Activated CD4-positive, alpha-beta memory T cell treated with anti-CD3 and anti-CD28 coated beads, Interleukin-2, amount 10 ng/mL, durations not matched to agents 7 days and 5 days (primary cell): ENCODE measurements around the gene ZNF697. TPM values are rescaled to one million over a fixed set of nuclear protein-coding genes. Genes with fewer than 3 reads are reported as not detected.
"Not testable (repeated sequence)": the region's sequence is repeated elsewhere in the genome, so short reads cannot be mapped to it uniquely, and the experiment has no call there.

Source experiments
- CTCF ChIA-PET: fragments of 350-600 bp; sonication (Branson Sonifier 250); formaldehyde crosslinking; loops from one replicate; lab custom pipeline; 2021; ENCODE audit warnings: antibody characterized with exemption, inconsistent platforms; lab: Charles Lee
- POLR2A ChIA-PET: fragments of 350-600 bp; sonication (Branson Sonifier 250); formaldehyde crosslinking; loops from one replicate; lab custom pipeline; 2021; ENCODE audit warnings: antibody characterized with exemption; lab: Charles Lee
- DNase-seq: peaks from one replicate; pipeline ENCODE4 v3.0.0-alpha.2; 2020
- H3K27ac Mint-ChIP-seq: one replicate; pipeline ENCODE4 v1.8.0; 2021; ENCODE audit warnings: mild to moderate bottlenecking, mixed read lengths
- H3K27me3 Mint-ChIP-seq: one replicate; pipeline ENCODE4 v1.8.0; 2021; ENCODE audit warnings: mixed read lengths
- H3K36me3 Mint-ChIP-seq: one replicate; pipeline ENCODE4 v1.8.0; 2021; ENCODE audit warnings: low read depth, mixed read lengths
- H3K4me1 Mint-ChIP-seq: one replicate; pipeline ENCODE4 v1.8.0; 2021; ENCODE audit warnings: mixed read lengths
- H3K4me3 Mint-ChIP-seq: one replicate; pipeline ENCODE4 v1.8.0; 2021; ENCODE audit warnings: mild to moderate bottlenecking, mixed read lengths
- H3K9me3 Mint-ChIP-seq: one replicate; pipeline ENCODE4 v1.8.0; 2021; ENCODE audit warnings: mixed read lengths
- total RNA-seq, 2 experiments: library from RNA; stranded (reverse); gene quantifications; one replicate each; pipeline ENCODE4 v1.2.3, GENCODE V29; 2021

ZNF697 gene
- total RNA-seq, 2 experiments from 2014 or later, result 0.13 to 0.15 TPM

GRCh38 chr1:119617751-119618691 is 30.0 kb downstream of the ZNF697 start:
- H3K27me3 Mint-ChIP-seq, result no peaks in the 10 kb centered on the region
- no peak overlapping the region for H3K27ac Mint-ChIP-seq
- no peaks in the 10 kb centered on the region for H3K4me1 Mint-ChIP-seq
- H3K9me3 Mint-ChIP-seq, result no peaks in the 10 kb centered on the region
- no peak for DNase-seq
- ChIA-PET POLR2A (no interaction called here), CTCF (interaction anchor here (3.3 to 6.7 kb wide), 2 partner anchors 56 to 57 kb away, joined by 14 to 79 read pairs; no protein-coding TSS in a partner anchor)
- H3K36me3 Mint-ChIP-seq, result no peaks in the 10 kb centered on the region
- H3K4me3 Mint-ChIP-seq, result no peak overlapping the region

- H3K36me3 Mint-ChIP-seq, H3K4me3 Mint-ChIP-seq, POLR2A ChIA-PET, DNase-seq, H3K4me1 Mint-ChIP-seq, H3K27ac Mint-ChIP-seq, H3K9me3 Mint-ChIP-seq, H3K27me3 Mint-ChIP-seq: not testable (repeated sequence)
- CTCF ChIA-PET, result interaction anchor here (1.1 to 6.7 kb wide), 3 partner anchors 13 to 62 kb away, joined by 3 to 79 read pairs (median 5); no protein-coding TSS in a partner anchor
Measured at GRCh38 chr1:119616748-119617147, 31.3 kb downstream of the ZNF697 start.

GRCh38 chr1:119615100-119615499 is 33.0 kb downstream of the ZNF697 start:
- CTCF ChIA-PET, result interaction anchor here (1.2 to 6.7 kb wide), 3 partner anchors 58 to 64 kb away, joined by 3 to 79 read pairs (median 4); no protein-coding TSS in a partner anchor

GRCh38 chr1:119613769-119614720 is 34.0 kb downstream of the ZNF697 start:
- H3K27me3 Mint-ChIP-seq, result peaks cover 3% of the 10 kb centered on the region
- H3K27ac Mint-ChIP-seq, result no peak overlapping the region
- peak; percentile 73 for DNase-seq
- H3K4me3 Mint-ChIP-seq, result no peak overlapping the region
- H3K36me3 Mint-ChIP-seq, result no peaks in the 10 kb centered on the region
- H3K4me1 Mint-ChIP-seq, result no peaks in the 10 kb centered on the region
- ChIA-PET CTCF (interaction anchor here (0.7 to 6.7 kb wide), 6 partner anchors 48 to 394 kb away, joined by 3 to 79 read pairs (median 4); no protein-coding TSS in a partner anchor), POLR2A (no interaction called here)
- no peaks in the 10 kb centered on the region for H3K9me3 Mint-ChIP-seq

More at GRCh38 chr1:119615100-119615499, 33.0 kb downstream of the ZNF697 start:
- H3K4me1 Mint-ChIP-seq, H3K36me3 Mint-ChIP-seq, H3K27me3 Mint-ChIP-seq, H3K27ac Mint-ChIP-seq, DNase-seq, H3K4me3 Mint-ChIP-seq, H3K9me3 Mint-ChIP-seq, POLR2A ChIA-PET: not testable (repeated sequence)

GRCh38 chr1:119611701-119612113 is 36.4 kb downstream of the ZNF697 start:
- CTCF ChIA-PET, result interaction anchor here (0.6 to 6.7 kb wide), 16 partner anchors 9 to 337 kb away, joined by 3 to 79 read pairs (median 4); partner anchors contain the start of genes PHGDH and ZNF697
- POLR2A ChIA-PET, result no interaction called here
- Mint-ChIP-seq H3K27ac (no peak overlapping the region), H3K9me3 (no peaks in the 10 kb centered on the region), H3K4me3 (no peak overlapping the region), H3K4me1 (no peaks in the 10 kb centered on the region), H3K27me3 (peaks cover 3% of the 10 kb centered on the region), H3K36me3 (no peaks in the 10 kb centered on the region)
- peak; percentile 78 for DNase-seq

GRCh38 chr1:119608816-119609215 is 39.2 kb downstream of the ZNF697 start:
- DNase-seq, H3K27me3 Mint-ChIP-seq, H3K4me3 Mint-ChIP-seq, H3K4me1 Mint-ChIP-seq, POLR2A ChIA-PET, H3K36me3 Mint-ChIP-seq, H3K9me3 Mint-ChIP-seq, H3K27ac Mint-ChIP-seq: not testable (repeated sequence)
- CTCF ChIA-PET, result interaction anchor here (1.1 to 2.5 kb wide), 2 partner anchors 11 to 66 kb away, joined by 4 to 15 read pairs; no protein-coding TSS in a partner anchor

GRCh38 chr1:119607087-119607807 is 40.8 kb downstream of the ZNF697 start:
- H3K4me1 Mint-ChIP-seq, CTCF ChIA-PET, H3K4me3 Mint-ChIP-seq, POLR2A ChIA-PET, H3K36me3 Mint-ChIP-seq, H3K9me3 Mint-ChIP-seq, H3K27ac Mint-ChIP-seq, DNase-seq: not testable (repeated sequence)
- peaks cover 14% of the 10 kb centered on the region for H3K27me3 Mint-ChIP-seq

- ChIA-PET POLR2A (no interaction called here), CTCF (no interaction called here)
- H3K27ac Mint-ChIP-seq, result no peak overlapping the region
- no peak overlapping the region for H3K4me3 Mint-ChIP-seq
- H3K9me3 Mint-ChIP-seq, result no peaks in the 10 kb centered on the region
- H3K36me3 Mint-ChIP-seq, result no peaks in the 10 kb centered on the region
- no peak for DNase-seq
- H3K4me1 Mint-ChIP-seq, result no peaks in the 10 kb centered on the region
- H3K27me3 Mint-ChIP-seq, result peaks cover 17% of the 10 kb centered on the region
Measured at GRCh38 chr1:119606394-119606793, 41.7 kb downstream of the ZNF697 start.

GRCh38 chr1:119605686-119606085 is 42.4 kb downstream of the ZNF697 start:
- Mint-ChIP-seq H3K27ac (no peak overlapping the region), H3K4me1 (no peaks in the 10 kb centered on the region), H3K9me3 (no peaks in the 10 kb centered on the region), H3K4me3 (no peak overlapping the region), H3K27me3 (peaks cover 22% of the 10 kb centered on the region), H3K36me3 (no peaks in the 10 kb centered on the region)
- ChIA-PET CTCF (no interaction called here), POLR2A (no interaction called here)
- DNase-seq, result no peak

GRCh38 chr1:119605080-119605479 is 43.0 kb downstream of the ZNF697 start:
- DNase-seq, H3K4me1 Mint-ChIP-seq, POLR2A ChIA-PET, H3K4me3 Mint-ChIP-seq, H3K36me3 Mint-ChIP-seq, CTCF ChIA-PET, H3K9me3 Mint-ChIP-seq, H3K27ac Mint-ChIP-seq: not testable (repeated sequence)
- H3K27me3 Mint-ChIP-seq, result peaks cover 19% of the 10 kb centered on the region

- no peak overlapping the region for H3K27ac Mint-ChIP-seq
- H3K27me3 Mint-ChIP-seq, result peaks cover 19% of the 10 kb centered on the region
- ChIA-PET POLR2A (no interaction called here), CTCF (interaction anchor here (1.8 kb wide), 1 partner anchor 8 kb away, joined by 4 read pairs; no protein-coding TSS in a partner anchor)
- no peak for DNase-seq
- no peaks in the 10 kb centered on the region for H3K36me3 Mint-ChIP-seq
- no peaks in the 10 kb centered on the region for H3K4me1 Mint-ChIP-seq
- no peaks in the 10 kb centered on the region for H3K9me3 Mint-ChIP-seq
- H3K4me3 Mint-ChIP-seq, result no peak overlapping the region
Measured at GRCh38 chr1:119603695-119604094, 44.4 kb downstream of the ZNF697 start.

- DNase-seq, H3K4me1 Mint-ChIP-seq, POLR2A ChIA-PET, H3K4me3 Mint-ChIP-seq, H3K27ac Mint-ChIP-seq, H3K36me3 Mint-ChIP-seq, H3K9me3 Mint-ChIP-seq: not testable (repeated sequence)
- H3K27me3 Mint-ChIP-seq, result peaks cover 19% of the 10 kb centered on the region
- CTCF ChIA-PET, result interaction anchor here (1.8 kb wide), 1 partner anchor 9 kb away, joined by 4 read pairs; no protein-coding TSS in a partner anchor
Measured at GRCh38 chr1:119603241-119603640, 44.8 kb downstream of the ZNF697 start.
